Endothelial cell of umbilical vein (primary cell): ENCODE data around the gene PSME3IP1.

Source experiments
- CTCF ChIP-seq, 2 donors: IDR thresholded peaks; 1 replicate in 1 of 2; 2 replicates in 1 of 2; pipeline ENCODE4 v1.5.1; 2011; ENCODE audit warnings: low read length in 2 of 2, mild to moderate bottlenecking in 2 of 2, moderate library complexity in 2 of 2, control low read depth in 1 of 2, inconsistent platforms in 1 of 2, low read depth in 1 of 2; ENCODE audit not compliant: insufficient read depth in 1 of 2; ENCODE audit errors: extremely low read depth in 1 of 2
- POLR2A ChIP-seq: IDR thresholded peaks from 2 replicates; pipeline ENCODE4 v1.6.1; 2012; ENCODE audit warnings: low read depth, mild to moderate bottlenecking, control low read depth, low read length

GRCh38 chr16:57107321-57107922, 78.4 kb downstream of the PSME3IP1 start:
- TF ChIP-seq CTCF (IDR thresholded peaks at IDR 0.05; ENCODE audit: extremely low read depth in 1 of 2, insufficient read depth in 1 of 2, low read depth in 1 of 2, low read length in 2 of 2) (no peak), POLR2A (no peak)
